ENCODE measurements around the gene UNK.

- TF ChIP-seq CTCF (IDR thresholded peaks at IDR 0.05; ENCODE audit: poor library complexity), result no peak
- TF ChIP-seq EZH2phosphoT487 (IDR thresholded peaks at IDR 0.05; ENCODE audit: low read depth, severe bottlenecking, unreplicated experiment), result no peak
These were observed 20.8 kb upstream of the UNK start for GRCh38 chr17:75763613-75764416.
